ENCODE results near the gene FAAP20.

FAAP20 gene

DNA sequence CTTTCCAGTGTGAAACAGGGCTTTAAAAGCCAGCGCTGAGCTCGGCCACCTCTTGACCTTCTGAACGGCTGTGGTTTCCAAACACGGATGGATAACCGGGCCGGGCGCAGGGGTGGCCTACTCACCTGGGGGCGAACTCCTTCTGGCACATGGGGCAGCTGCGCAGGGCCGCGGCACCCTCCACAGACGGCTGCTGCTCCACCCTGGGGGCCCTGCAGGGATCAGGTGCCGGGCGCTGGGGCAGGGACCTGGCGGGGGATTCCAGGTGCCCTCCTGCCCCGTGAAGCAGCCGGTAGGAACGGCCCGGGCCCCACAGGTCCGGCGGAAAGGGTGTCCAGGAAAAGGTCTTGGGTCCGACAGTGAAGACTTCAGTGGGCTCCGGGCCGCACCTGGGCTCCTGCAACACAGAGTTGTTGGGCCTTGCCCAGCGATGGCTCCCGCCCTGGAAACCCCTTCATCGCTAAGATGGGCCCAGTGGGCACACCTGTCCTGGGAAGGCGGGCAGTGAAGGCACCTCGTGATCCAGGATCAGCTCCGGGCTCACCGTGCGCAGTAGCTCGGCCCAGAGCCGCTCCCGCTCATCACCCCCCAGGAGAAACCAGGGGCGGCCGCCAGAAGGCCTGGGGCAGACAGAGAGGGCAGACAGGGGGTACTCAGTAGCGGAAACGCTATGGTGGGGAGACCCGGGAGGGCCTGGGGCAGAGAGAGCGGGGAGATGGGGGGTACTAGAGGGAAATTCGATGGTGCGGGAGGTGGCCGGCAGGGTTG is 874 bp downstream of the FAAP20 start:
- DNase-seq = peak; percentile 4

- DNase-seq = no peak
Observed at GRCh38 chr1:2192031-2192995, 2.3 kb downstream of the FAAP20 start.

DNA sequence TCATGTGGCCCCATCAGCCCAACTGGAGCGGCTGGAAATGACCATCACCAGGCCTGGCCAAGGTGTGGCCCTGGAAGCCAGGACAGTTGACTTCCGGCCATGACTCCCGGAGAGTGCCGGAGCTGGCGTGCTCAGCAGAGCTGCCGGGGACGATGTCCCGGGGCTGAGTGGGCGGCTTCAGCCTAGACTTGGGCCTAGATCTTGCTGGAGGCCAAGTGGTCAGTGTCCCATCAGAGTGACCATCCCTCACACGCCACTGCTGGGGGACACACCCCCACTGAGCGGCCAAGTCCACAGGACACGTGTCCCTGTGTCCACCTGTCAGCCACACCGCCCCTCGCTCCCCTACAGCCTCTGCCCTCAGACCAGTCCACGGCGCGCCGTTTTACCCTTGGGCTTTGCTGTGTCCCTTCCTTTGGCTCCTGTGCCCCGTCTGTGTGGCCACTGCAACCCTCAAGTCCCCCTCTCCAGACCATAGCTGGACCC is 4.0 kb downstream of the FAAP20 start:
- no peak for DNase-seq

DNA sequence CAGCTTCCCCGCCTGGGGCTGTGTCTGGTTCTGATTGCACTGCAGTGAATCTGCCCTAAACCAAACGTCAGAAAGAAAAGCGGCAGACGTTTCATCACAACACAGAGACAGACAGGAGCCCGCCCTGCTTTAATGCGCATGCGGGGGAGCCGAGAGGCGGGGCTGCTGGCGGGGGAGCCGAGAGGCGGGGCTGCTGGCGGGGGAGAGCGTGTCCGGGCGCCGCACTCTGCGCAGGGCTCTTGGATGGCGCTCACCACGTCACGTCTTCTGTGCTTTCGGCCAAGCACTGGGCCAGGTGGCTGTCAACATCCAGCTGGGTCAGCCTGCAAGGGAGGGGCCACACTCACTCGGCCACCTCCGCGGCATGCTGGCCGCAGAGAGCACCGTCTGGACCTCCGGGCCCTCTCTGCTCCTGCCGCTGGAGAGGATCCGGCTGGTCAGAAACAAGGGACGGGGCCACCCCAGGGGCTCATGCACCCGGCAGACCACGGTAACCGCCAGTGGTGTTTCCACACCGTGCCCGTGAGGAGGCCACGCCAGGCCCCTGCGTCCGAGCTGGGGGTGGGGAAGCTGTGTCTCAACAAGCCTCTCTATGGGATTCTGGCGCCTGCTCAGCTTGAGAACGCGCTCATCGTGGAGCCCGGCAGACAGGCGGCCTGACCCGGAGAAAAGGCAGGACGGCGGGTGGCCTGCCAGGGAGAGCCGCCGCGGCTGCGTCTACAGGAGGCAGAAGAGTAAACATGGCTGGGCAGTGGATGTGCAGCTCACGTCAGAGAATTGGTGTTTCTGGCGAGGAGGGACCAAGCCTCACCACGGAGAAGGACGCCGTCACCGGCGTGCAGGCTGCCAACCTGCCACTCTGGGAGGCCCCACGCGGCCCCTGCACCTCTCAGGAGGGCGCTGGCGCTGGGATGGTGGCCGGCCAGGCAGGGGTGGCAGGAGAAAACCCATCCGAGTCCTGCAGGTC is 4.8 kb downstream of the FAAP20 start:
- peak; percentile 89 for DNase-seq

GRCh38 chr1:2188336-2188735 is 6.2 kb downstream of the FAAP20 start:
- no peak for DNase-seq

DNA sequence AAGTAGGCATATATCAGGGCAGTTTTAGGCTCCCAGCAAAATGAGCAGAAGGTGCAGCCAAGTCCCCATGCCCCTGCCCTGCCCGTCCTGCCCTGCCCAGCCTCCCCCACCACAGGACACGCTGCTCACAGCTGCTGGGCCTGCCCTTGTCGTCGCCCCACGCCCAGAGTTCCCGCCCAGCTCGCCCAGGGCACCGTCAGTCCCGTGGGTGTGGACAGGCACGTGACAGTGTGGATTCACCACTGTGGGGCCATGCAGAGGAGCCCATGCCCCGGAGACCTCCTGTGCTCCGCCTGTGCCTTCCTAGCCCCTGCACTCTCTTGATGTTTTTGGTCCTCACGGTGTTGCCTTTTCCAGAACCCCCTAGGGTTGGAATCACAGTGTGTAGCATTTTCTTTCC is 7.0 kb downstream of the FAAP20 start:
- no peak for DNase-seq

DNA sequence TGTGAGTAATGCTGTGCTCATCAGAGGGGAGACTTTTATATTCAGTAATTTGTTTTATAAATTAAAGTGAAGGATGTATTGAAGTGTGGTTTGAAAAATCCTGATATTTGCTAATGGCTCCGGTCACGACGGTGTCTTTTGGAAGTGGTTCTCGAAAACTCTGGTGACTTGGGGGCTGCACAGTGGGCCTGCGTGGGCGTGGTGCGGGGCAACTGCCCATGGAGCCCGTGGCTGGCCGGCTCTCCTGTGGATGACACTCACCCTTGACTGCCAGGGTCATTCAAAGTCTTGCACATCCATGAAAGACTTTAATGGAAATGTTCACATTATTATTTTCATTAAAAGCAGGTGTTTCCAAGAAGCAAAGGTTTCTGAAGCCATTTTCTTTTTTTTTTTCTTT is 7.7 kb downstream of the FAAP20 start:
- no peak for DNase-seq

- no peak for DNase-seq
Observed at GRCh38 chr1:2185880-2186855, 8.4 kb downstream of the FAAP20 start.

DNA sequence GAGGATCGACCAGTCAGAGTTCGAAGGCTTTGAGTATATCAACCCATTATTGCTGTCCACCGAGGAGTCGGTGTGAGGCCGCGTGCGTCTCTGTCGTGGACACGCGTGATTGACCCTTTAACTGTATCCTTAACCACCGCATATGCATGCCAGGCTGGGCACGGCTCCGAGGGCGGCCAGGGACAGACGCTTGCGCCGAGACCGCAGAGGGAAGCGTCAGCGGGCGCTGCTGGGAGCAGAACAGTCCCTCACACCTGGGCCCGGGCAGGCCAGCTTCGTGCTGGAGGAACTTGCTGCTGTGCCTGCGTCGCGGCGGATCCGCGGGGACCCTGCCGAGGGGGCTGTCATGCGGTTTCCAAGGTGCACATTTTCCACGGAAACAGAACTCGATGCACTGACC is 9.6 kb downstream of the FAAP20 start:
- no peak for DNase-seq

GRCh38 chr1:2184531-2184930 is 10.0 kb downstream of the FAAP20 start:
- DNase-seq = no peak

GRCh38 chr1:2183937-2184334 is 10.6 kb downstream of the FAAP20 start:
- DNase-seq = no peak

DNA sequence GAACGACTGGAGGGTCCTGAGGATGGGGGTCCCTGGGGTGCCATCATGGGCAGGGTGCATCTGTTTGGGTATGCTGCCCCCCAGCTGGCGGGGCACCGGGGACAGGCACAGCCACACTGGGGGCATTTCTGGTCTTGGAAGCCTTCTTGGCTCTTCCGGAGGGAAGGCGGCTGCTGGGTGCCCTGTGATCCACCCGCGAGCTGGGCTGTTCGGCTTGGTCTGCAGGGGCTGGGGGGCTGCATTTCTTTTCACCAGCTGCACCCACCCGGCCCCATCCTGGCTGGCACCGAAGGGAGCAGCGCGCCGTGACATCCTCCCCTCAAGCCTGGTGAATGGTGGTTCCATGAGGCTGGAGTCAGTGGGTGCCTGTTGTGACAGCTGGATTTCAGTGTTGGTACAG is 12.2 kb downstream of the FAAP20 start:
- no peak for DNase-seq

DNA sequence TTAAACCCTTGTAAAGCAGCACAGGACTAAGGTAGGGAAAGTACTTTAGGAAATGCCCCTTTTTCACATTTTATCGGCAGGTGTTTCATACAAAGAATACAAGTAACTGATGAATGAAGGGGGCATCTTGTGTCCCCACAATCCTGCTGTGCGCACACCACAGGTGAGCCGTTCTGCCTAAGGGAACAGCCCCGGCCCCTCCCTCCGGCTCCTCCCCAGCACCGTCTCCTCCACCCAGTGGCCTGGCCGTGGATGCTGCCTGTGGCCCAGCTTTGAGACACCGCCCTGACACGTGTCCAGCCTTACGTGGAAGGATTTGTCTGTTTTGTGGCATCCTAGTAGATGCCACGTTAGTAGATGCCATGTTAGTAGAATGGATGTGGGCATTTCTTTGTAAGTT is 12.8 kb downstream of the FAAP20 start:
- DNase-seq = no peak

DNA sequence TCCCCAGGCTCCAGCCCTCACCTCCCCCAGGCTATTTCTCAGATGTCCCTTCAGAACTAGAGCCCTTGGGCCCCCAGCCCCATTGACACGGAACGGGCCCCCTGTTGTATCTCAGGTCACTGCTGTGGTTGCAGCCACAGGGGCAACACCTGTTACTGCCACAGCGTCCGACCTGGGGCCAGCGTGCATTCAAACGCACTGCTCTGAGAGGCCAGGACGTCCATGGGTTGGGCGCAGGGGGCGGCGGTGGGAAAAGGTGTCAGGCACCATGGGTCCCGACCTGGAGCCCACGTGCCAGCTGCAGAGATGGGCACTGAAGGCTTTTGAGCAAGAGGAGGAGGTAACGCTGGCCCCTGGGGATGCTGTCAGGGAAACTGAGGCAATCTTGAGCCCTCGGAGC is 13.3 kb downstream of the FAAP20 start:
- DNase-seq = no peak

GRCh38 chr1:2180297-2181245 is 14.0 kb downstream of the FAAP20 start:
- no peak for DNase-seq

DNA sequence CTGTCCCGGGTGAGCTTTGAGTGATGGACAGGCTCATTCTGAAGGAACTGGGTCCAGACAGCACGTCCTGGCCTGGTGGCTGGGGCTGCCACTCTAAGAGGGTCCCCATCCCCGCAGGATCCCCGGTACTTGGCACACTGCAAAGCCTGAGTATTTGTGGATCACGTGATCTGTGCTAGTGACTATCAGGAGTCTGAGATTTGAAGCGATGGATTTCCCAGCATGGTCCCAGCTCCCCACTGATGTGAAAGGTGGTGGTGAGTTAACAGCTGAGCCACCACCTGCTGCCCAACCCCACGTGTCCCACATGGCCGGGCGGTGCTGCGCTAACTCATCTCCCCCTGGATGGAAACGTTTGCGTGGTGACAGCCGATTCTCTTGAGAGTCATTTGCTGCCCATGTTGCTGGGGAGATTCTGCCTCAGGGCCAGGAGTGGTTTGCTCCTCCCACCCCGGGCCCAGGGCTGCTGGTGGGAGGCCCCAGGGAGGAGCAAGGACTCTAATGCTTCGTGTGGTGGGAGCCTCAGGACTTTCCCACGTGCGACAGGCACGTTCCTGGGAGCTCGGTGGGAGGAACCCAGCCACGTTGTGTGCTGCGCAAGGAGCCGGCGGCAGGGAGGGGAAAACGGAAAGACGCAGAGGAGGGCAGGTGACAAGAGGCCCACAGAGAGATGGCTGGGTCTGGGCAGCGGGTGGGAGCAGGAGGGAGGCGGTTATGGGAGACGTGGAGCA is 15.1 kb downstream of the FAAP20 start:
- no peak for DNase-seq

GRCh38 chr1:2178875-2179274 is 15.7 kb downstream of the FAAP20 start:
- no peak for DNase-seq

DNA sequence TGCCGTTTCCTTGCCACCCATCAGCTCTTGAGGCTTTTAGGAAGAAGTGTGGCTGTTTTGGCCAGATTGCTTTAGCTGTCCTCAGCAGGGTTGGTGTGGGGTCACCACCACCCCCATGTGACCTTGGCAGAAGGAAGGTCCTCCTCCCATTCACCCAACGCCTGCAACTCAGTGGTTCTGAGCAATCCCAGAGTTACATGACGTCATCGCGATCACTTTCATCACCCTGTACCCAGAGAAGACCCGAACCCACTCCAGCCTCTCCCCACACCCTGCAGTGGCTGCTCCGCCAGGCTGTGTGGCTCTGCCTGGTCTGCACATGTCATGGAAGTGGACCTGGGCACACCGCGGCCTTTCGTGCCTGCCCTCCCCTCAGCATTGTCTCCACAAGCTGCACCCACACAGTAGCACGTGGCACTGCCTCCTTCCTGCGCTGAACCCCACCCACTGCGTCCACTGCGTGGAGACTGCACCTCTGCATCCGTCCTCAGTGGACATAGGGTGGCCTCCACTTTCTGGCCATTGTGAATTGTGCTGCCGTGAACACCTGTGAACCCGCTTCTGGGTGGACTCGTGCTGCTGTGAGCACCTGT is 16.5 kb downstream of the FAAP20 start:
- DNase-seq = no peak

GRCh38 chr1:2177541-2177940 is 17.0 kb downstream of the FAAP20 start:
- no peak for DNase-seq
